ENCODE measurements around the gene SLC25A13. TPM values are rescaled to one million over a fixed set of nuclear protein-coding genes. Genes with fewer than 3 reads are reported as not detected.

SLC25A13 gene
- total RNA-seq, 4 donors from 2014 or later, result 24.2 to 51.1 (median 24.7) TPM

GRCh38 chr7:96126382-96126781, 195.5 kb downstream of the SLC25A13 start:
- ATAC-seq (ENCODE audit: low FRiP score) (no peak), DNase-seq (ENCODE audit: low spot score) (no peak)
- TF ChIP-seq CTCF (IDR thresholded peaks at IDR 0.05), result no peak

GRCh38 chr7:96122746-96123145, 199.2 kb downstream of the SLC25A13 start:
- DNase-seq (ENCODE audit: low spot score), result no peak
- ATAC-seq (ENCODE audit: low FRiP score), result no peak
- no peak for TF ChIP-seq CTCF (IDR thresholded peaks at IDR 0.05)

GRCh38 chr7:96121752-96122151, 200.1 kb downstream of the SLC25A13 start:
- no peak for ATAC-seq (ENCODE audit: low FRiP score)
- no peak for DNase-seq (ENCODE audit: low spot score)
- TF ChIP-seq CTCF (IDR thresholded peaks at IDR 0.05), result no peak

GRCh38 chr7:96120445-96121225, 201.3 kb downstream of the SLC25A13 start:
- ATAC-seq (ENCODE audit: low FRiP score), result no peak
- DNase-seq (ENCODE audit: low spot score), result no peak
- TF ChIP-seq CTCF (IDR thresholded peaks at IDR 0.05), result no peak

GRCh38 chr7:96118449-96119001, 203.4 kb downstream of the SLC25A13 start:
- DNase-seq (ENCODE audit: low spot score), result no peak
- no peak for TF ChIP-seq CTCF (IDR thresholded peaks at IDR 0.05)
- ATAC-seq (ENCODE audit: low FRiP score), result no peak

GRCh38 chr7:96116173-96116572, 205.7 kb downstream of the SLC25A13 start:
- ATAC-seq (ENCODE audit: low FRiP score), result no peak
- no peak for DNase-seq (ENCODE audit: low spot score)
- TF ChIP-seq CTCF (IDR thresholded peaks at IDR 0.05), result no peak

- DNase-seq (ENCODE audit: low spot score) (no peak), ATAC-seq (ENCODE audit: low FRiP score) (no peak)
- no peak for TF ChIP-seq CTCF (IDR thresholded peaks at IDR 0.05)
These were observed 207.7 kb downstream of the SLC25A13 start for GRCh38 chr7:96114190-96114589.

Data from omental fat pad (tissue), 4 donors.